Fibroblast of skin of left biceps (primary cell): Measurements from ENCODE around the gene NAA38.

Experiments
- DNase-seq, 2 experiments: peaks; one replicate each; pipeline ENCODE4 v3.0.0-alpha.2; 2013; ENCODE audit warnings: low read depth in 2 of 2

The NAA38 gene, protein sequence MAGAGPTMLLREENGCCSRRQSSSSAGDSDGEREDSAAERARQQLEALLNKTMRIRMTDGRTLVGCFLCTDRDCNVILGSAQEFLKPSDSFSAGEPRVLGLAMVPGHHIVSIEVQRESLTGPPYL

DNA sequence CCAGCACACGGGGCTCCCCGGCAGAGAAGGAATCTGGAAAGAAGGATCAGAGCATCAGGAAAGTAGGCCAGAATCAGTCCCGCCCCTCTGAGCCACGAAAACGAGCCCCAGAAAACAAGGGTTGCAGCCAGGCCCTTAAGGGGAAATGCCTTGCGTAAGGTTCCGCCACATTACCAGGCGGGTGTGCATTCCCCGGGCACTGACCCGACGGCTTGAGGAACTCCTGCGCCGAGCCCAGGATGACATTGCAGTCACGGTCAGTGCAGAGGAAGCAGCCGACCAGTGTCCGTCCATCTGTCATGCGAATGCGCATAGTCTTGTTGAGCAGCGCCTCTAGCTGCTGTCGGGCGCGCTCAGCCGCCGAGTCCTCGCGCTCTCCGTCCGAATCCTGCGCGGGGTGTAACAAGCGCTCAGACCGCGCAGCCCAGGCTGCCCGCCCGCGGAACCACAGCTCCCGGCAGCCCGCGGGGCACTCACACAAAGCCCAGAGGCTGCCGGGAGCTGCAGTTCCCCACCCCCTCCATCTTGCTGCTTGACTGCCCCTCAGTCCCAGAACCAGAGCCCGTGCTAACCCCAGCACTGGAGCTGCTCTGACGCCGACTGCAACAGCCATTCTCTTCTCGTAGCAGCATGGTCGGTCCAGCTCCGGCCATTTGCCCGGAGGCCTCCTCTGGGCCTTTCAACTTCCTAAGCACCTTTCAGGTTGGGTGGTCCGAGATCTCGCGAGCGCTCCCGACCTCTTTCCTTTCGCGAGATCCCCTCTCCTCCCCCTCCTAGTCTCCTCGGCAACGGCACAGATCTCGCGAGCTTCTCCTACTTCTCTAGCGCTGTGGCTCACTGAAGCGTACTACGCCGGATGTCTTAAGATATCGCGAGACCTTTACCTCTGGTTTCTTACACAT, at the start of gene NAA38:
Gene NAA38 (minus strand): TSS at position 749 of the 902 bp plus-strand sequence. CDS start 96 bp downstream, at position 653.
- peak; percentile 99 for DNase-seq

DNA sequence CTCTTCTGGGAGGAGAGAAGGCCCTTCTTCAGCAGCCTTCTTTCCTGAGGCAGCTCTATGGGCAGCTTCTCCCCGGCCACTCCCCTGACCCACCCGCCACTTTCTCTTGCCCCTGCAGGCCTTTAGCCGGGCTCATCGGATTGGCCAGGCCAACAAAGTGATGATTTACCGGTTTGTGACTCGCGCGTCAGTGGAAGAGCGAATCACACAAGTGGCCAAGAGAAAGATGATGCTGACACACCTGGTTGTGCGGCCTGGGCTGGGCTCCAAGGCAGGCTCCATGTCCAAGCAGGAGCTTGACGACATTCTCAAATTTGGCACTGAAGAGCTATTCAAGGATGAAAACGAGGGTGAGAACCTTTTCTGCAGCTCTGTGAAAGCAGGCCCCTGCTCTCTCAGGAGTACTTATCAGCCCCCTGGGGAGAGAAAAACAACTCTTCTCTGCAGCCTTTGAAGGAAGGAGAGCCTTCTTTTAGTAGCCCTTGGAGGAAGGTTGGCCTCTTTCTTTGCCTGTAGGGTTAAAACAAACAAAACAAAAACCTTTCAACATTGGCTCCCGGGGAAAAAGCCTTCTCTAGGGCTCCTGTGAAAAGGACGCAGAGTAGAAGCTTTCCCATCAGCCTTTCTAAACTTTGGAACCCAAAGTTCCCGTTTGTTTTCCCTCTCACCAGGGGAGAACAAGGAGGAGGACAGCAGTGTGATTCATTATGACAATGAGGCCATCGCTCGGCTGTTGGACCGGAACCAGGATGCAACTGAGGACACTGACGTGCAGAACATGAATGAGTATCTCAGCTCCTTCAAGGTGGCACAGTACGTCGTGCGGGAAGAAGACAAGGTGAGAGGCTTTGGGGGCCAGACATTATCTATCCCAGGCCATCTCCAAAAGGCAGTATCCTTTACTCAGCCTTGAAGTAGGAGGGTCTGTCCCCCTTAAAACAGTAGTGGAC, 46.1 kb upstream of the NAA38 start:
- no peak for DNase-seq

DNA sequence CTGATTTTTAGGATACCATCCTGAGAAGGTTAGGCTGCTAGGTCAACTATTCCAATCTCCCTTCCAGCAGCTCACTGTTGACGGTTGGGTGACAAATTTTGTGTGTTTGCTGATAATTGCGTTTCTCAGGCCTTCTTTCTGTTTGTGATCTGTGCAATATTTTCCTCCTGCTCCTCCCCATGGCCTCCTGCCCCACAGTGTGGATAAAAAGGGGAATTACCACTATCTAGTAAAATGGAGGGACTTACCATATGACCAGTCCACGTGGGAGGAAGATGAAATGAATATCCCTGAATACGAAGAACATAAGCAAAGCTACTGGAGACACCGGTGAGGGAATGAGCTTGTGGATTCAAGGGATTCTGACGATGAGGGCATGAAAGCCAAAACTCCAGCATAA, 40.4 kb upstream of the NAA38 start:
- DNase-seq = no peak

DNA sequence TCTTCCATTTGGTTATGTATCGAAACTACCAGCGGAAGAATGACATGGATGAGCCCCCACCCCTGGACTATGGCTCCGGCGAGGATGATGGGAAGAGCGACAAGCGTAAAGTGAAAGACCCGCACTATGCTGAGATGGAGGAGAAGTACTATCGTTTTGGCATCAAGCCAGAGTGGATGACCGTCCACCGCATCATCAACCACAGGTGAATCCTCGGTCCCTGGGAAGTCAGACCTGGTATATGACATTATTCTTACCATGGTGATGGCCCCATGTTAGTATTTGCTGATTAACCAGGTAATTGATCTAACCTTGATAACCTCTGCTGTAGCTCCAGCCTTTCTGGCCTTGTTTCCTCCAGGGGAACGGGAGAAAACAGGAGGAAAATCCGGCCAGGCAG, 39.7 kb upstream of the NAA38 start:
- DNase-seq = no peak

DNA sequence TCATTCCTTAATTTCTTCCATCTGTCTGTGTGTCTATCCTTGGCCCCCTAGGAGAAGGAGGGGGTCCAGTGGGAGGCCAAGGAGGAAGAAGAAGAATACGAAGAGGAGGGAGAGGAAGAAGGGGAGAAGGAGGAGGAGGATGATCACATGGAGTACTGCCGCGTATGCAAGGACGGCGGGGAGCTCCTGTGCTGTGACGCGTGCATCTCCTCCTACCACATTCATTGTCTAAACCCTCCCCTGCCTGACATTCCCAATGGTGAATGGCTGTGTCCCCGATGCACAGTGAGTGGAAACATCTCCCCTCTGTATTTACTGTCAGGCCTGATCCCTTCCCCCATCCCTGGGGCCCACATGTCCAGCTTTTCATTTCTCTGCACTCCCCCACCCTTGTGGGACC, 37.5 kb upstream of the NAA38 start:
- no peak for DNase-seq

DNA sequence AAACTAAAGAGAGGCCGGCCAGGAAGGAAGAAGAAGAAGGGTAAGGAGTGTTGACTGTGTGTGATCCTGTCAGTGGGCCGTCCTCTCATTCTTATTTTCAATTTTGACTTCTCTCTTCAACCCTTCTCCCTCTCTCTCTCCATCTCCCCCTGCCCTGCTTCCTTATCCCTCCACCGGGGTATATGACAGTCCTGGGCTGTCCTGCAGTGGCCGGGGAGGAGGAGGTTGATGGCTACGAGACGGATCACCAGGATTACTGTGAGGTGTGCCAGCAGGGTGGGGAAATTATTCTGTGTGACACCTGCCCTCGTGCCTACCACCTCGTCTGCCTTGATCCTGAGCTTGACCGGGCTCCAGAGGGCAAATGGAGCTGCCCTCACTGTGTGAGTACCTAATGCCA, 36.9 kb upstream of the NAA38 start:
- no peak for DNase-seq

DNA sequence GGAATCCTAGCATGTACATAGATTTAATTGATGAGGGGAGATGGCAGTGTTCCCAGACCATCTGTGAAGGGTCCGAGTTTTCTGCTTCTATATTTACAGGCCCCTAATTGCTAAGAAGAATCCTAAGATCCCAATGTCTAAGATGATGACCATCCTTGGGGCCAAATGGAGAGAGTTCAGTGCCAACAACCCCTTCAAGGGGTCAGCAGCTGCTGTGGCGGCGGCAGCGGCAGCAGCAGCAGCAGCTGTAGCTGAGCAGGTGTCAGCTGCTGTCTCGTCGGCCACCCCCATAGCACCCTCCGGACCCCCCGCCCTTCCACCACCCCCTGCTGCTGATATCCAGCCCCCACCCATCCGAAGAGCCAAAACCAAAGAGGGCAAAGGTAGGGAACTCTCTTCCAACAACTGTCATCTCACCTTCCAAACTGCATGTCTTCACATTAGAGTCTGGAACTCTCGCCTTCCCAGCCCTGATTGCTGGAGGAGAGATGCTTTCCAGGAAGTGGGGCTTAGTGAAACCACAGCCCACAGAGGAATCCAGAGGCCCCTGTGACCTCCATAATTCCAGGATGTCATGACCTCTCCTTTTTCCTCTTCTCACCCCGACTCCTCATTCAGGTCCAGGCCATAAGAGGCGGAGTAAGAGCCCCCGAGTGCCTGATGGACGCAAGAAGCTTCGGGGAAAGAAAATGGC, 36.0 kb upstream of the NAA38 start:
- no peak for DNase-seq

DNA sequence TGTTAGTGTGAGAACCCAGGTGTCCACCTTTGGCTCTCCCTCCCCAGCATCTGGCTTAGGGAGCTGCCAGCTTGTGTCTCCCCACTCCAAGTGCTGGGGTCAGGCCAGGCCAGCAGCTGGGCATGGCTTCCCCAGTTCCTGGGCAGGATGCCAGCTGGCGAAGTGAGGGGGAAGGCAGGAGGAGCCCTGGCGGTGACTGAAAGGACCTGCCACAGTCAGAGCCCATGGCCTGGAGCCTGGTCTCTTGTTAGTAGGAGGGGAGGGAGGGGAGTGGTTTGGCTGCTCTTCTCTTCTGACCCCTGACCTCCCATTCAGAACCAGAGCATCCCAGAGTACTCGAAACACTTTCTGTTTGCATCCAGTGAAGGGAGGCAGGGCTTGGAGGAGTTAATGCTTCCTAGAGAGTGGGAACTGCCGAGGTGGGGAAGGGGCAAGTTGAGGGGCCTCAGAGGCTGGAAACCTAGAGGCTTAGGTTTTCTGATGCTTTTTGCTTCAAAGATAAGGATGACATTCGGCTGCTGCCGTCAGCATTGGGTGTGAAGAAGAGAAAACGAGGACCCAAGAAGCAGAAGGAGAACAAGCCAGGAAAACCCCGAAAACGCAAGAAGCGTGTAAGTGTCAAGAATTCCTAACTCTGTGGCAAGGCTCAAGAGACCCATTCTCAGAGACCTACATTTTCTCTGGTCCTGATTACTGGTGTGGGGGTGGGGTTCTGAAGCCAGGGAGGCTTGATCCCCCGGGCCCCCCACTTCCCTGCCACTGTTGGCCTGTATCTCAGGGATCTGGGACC, 32.0 kb upstream of the NAA38 start:
- DNase-seq = peak in 1 of 2 experiments; percentile 55

DNA sequence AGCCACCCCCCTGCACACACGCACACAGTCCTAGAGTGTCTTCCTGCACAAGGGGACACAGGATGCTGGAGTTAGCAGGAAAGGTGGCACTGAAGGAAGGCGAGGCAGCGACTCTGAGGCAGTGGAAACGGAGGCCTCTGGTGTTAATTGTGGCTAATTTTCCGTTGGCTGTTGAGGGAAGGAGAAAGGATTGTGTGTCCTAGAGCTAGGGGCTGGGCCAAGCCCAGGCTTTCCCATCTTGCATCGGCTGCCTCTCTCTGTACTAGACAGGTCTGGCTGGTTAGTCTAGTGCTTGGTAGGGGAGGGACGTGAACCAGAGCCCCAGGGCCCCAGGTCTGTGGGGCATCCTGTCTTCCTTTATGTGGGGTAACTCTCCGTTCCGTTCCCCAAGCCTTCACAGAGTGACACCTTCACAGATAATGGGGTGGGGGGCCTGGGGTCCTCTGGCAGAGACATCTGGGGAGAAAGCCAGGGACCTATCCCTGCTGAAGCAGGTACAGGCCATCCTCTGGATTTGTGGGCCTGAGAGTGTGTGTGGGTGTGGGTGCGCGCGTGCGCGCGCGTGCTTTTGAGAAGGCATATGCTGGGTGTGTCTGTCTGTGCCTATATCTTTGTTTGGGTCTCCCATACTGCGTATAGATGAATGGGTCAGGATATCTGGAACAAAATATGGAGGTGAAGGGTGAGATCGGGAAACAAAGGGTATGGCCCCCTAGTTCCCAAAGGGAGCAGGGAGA, 31.0 kb upstream of the NAA38 start, which contains the start of gene CHD3:
Gene CHD3 (plus strand): TSS at position 606 of the 737 bp plus-strand sequence. CDS start 212 bp downstream, outside the sequence.
- no peak for DNase-seq

DNA sequence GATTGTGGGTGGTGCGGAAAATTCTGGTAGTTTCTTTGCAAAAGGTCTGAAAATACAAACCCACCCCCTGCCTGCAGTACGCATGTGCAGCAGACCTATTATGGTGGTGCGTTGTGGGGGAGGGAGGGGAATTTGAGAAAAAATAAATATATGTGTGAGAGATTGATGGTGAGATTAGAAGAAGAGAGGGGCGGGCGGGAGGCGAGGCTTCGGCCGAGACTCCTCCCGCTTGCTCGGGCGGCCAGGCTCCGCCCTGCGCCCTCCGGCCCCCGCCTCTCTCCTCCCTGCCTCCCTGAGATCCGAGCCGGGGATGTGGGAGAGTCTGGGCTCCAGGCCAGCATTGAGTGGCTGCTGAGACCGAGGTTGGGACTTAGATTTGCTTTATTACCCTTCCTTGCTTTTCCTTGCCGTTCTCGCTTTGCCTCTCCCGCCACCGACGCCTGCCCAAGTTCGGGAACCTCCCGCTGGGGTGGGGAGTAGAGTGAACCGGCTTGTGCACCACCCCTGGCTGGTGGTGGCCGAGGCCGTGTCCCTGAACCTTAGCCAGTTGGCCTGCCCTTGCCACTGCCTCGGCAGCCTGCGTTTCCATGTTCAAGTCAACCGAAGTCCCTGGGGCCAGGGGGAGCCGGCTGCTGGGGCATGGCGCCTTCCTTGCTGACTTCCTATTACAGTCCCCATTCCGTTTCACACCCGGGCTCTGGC, 30.3 kb upstream of the NAA38 start:
- peak; percentile 99 for DNase-seq

DNA sequence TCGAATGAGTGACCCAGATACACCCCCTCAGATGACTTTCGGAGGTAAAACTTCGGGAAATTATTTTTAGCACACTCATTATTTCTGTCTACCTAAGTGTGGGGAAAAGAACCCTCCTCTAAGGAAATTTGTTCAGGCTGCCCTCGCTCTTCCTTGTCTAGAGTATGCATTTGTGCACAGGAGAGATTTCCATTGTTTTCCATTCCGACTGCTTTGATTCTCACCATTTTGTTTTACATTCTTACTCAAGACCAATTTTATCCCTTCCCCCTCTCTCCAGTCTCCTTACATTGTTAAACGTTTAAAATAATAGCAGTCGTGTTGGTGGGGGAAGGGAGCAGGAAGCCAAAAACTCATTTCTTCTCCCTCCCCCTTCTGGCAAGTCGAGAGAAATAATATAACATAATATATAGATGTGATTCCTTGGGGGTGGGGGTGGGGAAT, 29.7 kb upstream of the NAA38 start:
- no peak for DNase-seq

DNA sequence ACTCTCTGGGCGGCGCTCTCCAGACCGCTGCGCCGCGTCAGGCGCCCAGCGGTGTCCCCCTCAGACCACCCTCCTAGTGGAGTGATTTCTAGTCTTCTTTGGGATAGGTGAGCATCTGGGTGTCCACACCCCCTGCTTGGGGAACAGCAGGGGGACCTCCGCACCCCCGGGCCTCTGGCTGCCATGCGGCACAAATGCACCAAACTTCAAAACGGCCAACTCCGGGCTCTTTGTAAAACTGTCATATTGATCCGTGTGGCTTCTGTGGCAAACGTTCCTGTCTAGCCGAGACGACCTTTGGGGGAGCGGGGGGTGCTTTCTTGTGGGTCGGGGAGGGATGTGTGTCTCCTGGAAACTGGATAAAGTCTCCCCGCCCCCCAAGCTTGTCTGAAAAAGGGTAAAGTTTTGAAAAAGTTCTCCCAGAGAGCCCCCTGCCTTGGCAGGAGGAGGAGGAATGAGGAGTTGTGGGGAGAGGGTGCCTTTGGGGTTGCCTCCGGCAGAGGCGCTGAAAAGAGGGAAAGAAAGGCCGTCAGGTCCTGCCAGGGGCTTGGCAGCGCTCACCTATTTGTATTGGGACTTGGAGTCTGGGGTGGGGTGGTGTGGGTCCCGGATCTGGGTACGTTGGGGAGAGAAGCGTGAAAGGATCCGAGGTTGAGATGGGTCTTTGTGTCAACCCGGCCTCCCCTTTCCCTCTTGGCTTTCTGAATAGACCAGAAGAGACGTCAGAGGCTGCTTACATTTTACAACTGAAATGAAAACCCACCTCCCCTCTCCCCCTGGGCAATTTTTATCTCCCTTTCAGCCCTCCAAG, 29.1 kb upstream of the NAA38 start:
- DNase-seq = no peak

DNA sequence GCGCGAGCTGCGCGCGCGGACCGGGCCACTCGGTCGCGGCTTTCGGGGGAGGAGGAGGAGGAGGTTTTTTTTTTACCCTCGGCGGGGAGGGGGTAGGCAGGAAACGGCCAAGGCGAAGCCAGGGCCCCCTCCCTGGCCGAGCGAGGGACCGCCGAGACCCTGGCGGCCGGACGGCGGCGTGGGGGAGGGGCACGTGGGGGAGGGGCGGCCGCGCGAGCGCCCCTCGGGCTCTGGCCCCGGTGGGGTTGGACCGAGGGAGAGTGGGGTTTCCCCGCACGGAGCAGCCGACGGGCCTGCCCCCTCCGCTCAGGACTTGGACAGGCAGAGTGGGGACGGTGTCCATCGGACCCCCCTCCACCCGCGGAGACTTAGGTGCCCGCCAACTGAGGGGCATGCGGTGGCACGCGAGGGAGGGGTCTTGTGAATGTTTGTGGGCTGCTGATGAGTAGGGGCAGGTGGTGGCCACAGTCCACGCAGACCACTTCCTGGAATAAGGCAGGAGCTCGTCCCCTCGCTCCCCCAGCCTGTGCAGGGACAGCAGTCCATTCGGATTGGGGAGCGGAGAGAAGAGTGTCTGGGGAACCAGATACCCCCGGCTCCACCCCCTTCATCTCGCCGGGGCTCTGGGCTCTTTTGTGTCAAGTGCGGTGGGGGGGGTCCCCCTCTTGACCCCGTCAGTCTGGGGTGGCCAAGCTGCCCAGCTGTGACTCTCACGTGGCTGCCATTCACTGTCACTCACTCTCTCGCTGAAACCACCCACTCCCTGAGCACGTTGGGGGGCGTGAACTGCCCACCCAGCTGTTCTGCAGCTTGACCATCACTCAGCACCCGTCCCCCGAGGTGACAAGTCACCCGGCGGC, 28.2 kb upstream of the NAA38 start:
- no peak for DNase-seq

DNA sequence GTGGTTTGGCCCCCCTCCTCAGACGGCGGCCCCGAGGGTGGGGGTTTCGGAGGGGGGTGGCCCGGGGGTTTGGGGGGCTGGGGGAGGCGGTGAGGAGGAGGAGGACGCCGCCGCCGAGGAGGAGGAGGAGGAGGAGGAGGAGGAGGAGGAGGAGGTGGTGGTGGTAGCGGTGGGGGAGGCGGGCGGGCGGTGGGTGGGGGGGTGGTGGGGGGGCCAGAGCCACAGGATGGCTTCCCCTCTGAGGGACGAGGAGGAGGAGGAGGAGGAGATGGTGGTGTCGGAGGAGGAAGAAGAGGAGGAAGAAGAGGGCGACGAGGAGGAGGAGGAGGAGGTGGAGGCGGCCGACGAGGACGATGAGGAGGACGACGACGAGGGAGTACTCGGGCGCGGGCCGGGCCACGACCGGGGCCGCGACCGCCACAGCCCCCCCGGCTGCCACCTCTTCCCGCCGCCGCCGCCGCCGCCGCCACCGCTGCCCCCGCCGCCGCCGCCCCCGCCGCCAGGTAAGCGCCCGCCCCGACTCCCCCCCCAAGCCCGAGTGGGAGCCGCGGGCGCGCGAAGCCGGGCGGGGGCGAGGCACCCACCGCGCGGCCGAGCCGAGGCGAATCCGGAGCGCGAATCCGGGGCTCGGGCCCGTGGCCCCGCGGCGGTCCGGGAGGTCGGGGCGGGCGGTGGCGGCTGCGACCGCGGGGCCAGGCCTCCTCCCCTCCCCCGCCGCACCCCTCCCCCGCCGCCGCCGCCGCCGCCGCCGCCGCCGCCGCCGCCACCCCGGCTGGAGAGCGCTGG, 27.4 kb upstream of the NAA38 start:
- DNase-seq = no peak

DNA sequence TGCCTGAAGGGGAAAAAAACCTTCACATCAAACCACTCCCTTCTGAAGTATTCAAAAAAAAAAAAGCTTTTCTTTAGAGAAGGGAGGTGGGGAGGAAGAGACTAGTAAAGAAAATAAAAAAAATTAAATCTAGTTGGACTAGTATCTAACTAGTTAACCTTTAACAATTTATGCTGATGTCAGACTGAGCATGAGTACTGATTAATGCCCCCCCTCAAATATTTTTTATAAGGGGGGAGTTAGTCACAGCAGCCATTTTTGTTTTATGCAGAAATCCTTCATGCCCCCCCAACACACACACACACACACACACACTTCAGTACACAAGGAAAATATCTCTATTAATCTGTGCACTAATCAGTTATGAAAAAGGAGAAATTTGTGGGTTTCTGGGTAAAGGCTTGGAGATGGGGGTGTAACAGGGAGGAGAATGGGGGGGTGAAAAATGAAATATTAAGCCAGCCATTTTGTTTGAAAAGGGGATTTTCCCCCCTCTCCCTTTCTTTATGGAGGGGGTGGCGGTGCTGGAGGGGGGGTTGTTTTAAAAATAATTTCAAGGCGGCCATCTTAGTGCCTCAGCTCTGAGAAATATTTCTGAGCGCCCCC, 26.5 kb upstream of the NAA38 start:
- no peak for DNase-seq

DNA sequence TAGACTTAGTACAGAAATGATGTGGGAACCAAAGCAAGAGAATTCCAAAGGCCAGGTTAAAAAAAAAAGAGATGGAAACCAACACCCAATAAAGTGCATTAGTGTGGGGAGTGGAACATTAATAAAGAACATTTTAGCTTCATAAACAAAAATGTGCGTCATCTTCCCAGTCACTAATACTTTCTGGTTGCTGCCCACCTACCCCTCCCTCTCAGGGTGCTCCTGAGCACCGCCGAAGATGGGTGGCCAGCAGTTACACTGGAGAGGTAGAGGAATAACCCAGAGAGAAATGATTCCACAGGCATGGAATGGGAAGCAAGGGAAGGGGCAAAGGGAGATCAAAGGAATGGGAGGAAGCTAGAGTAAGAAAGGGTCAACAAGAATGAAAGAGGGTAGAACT, 25.3 kb upstream of the NAA38 start:
- no peak for DNase-seq
